ENCODE measurements around the gene G6PC2.

- TF ChIP-seq CTCF (IDR thresholded peaks at IDR 0.05; ENCODE audit: poor library complexity, severe bottlenecking) (no peak), EP300 (conservative IDR thresholded peaks at IDR 0.05; ENCODE audit: poor library complexity, severe bottlenecking) (no peak)
These were observed 7.0 kb upstream of the G6PC2 start for GRCh38 chr2:168894101-168894500.
